ENCODE measurements around the gene C1orf74. TPM values are rescaled to one million over a fixed set of nuclear protein-coding genes. Genes with fewer than 3 reads are reported as not detected.

C1orf74 gene
- total RNA-seq = 1 to 10 TPM; 1.1 to 5.4 (median 2.3) TPM
- 1 to 10 TPM in 2 of 3 donors, under 1 TPM in 1; 0.98 to 4.0 (median 1.0) TPM for polyA plus RNA-seq
- long read RNA-seq, donor 1 = 0 reads
- long read RNA-seq, donor 2 = 0 reads
- long read RNA-seq, donor 3, full-length matches to known transcripts = 1 of 1 reads
- long read RNA-seq, donor 3, partial matches to known transcripts = 0 of 1 reads
- long read RNA-seq, donor 3, other reads (novel, unspliced or antisense) = 0 of 1 reads
- long read RNA-seq, donor 4, full-length matches to known transcripts = 5 of 5 reads
- long read RNA-seq, donor 4, partial matches to known transcripts = 0 of 5 reads
- long read RNA-seq, donor 4, other reads (novel, unspliced or antisense) = 0 of 5 reads
- long read RNA-seq, donor 5 = 0 reads
- long read RNA-seq, donor 6, full-length matches to known transcripts = 2 of 2 reads
- long read RNA-seq, donor 6, partial matches to known transcripts = 0 of 2 reads
- long read RNA-seq, donor 6, other reads (novel, unspliced or antisense) = 0 of 2 reads
- long read RNA-seq, donor 7 = 0 reads
- long read RNA-seq, donor 8 = 0 reads
- long read RNA-seq, donor 9, full-length matches to known transcripts = 3 of 3 reads
- long read RNA-seq, donor 9, partial matches to known transcripts = 0 of 3 reads
- long read RNA-seq, donor 9, other reads (novel, unspliced or antisense) = 0 of 3 reads
- long read RNA-seq, donor 10 = 0 reads

GRCh38 chr1:209784265-209785169, at the start of gene C1orf74:
TSS of gene C1orf74 (minus strand) at chr1:209784559. CDS start at chr1:209783634, 925 bp downstream.
- intact Hi-C loops (cut with DNase I) = no loop called here
- peak within 1 kb of the TSS; percentile 23 to 90 (median 78) for H3K27ac ChIP-seq
- peaks cover 7 to 31% of the 10 kb centered on the region in 2 donors for H3K4me1 ChIP-seq (replicated peaks in 1 of 2)
- H3K36me3 ChIP-seq (replicated peaks in 1 of 2) = peaks cover 0 to 10% of the 10 kb centered on the region in 2 donors
- peak within 1 kb of the TSS in 3 of 4 donors; percentile 36 to 67 (median 56) for H3K4me3 ChIP-seq
- no peaks in the 10 kb centered on the region for H3K27me3 ChIP-seq
- no peaks in the 10 kb centered on the region for H3K9me3 ChIP-seq (replicated peaks in 1 of 3)
- WGBS, 4 donors = 3 to 10% (median 4%) methylated on average over 15 to 48 of the region's 48 CpGs
- peak; percentile 68 for TF ChIP-seq POLR2A (IDR thresholded peaks at IDR 0.05)
- peak in 1 of 6 experiments; percentile 10 for TF ChIP-seq CTCF (IDR thresholded peaks at IDR 0.05)
- peak; percentile 99 for DNase-seq

- intact Hi-C loops (cut with DNase I) = no loop called here
- Histone ChIP-seq H3K4me1 (replicated peaks in 1 of 2) (peaks cover 15 to 30% of the 10 kb centered on the region in 2 donors), H3K9me3 (replicated peaks in 1 of 3) (no peaks in the 10 kb centered on the region), H3K36me3 (replicated peaks in 1 of 2) (peaks cover 0 to 49% of the 10 kb centered on the region in 2 donors), H3K27me3 (no peaks in the 10 kb centered on the region), H3K4me3 (no peak overlapping the region), H3K27ac (no peak overlapping the region)
- no peak for DNase-seq
- WGBS, 4 donors = 82 to 100% (median 97%) methylated on average over 1 of the region's 1 CpG
- TF ChIP-seq CTCF (IDR thresholded peaks at IDR 0.05) (no peak), POLR2A (IDR thresholded peaks at IDR 0.05) (no peak)
These were observed 47.3 kb upstream of the C1orf74 start for GRCh38 chr1:209831615-209832014.

- WGBS, 4 donors = 86 to 93% (median 87%) methylated on average over 3 of the region's 3 CpGs
- peaks cover 9 to 21% of the 10 kb centered on the region in 2 donors for H3K4me1 ChIP-seq (replicated peaks in 1 of 2)
- no peak overlapping the region for H3K27ac ChIP-seq
- H3K27me3 ChIP-seq = no peaks in the 10 kb centered on the region
- no peak overlapping the region for H3K4me3 ChIP-seq
- intact Hi-C loops (cut with DNase I) = no loop called here
- DNase-seq = no peak
- TF ChIP-seq POLR2A (IDR thresholded peaks at IDR 0.05) = no peak
- TF ChIP-seq CTCF (IDR thresholded peaks at IDR 0.05) = no peak
- no peaks in the 10 kb centered on the region for H3K9me3 ChIP-seq (replicated peaks in 1 of 3)
- H3K36me3 ChIP-seq (replicated peaks in 1 of 2) = peaks cover 0 to 49% of the 10 kb centered on the region in 2 donors
These were observed 46.4 kb upstream of the C1orf74 start for GRCh38 chr1:209830722-209831121.
